Measurements from ENCODE around the gene MOCS1.

DNA sequence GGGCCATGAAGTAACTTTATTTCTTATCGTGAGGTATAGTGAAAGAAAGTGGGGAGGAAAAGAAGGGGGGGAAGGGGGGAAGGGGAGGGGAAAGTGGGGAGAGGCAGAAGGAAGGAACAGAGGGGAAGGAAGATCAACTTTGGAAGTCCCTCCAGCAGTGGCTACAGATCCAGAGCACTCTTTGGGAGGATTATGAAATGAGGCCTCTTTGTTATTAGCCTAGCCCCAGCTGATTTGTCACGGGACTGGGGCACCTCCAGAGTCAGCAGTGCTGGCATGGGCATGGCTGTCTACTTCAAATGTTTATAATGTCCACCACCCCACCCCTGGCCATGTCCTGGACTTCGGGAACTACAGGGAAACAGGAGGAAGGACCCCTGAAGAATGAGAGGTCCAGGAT is 7.6 kb downstream of the MOCS1 start:
- TF ChIP-seq EZH2 (IDR thresholded peaks at IDR 0.05; ENCODE audit: insufficient read depth, poor library complexity, severe bottlenecking) = no peak
- no peak for TF ChIP-seq EZH2phosphoT487 (IDR thresholded peaks at IDR 0.05; ENCODE audit: insufficient read depth, low read depth)
